ENCODE data around the gene XYLT2. TPM values are rescaled to one million over a fixed set of nuclear protein-coding genes. Genes with fewer than 3 reads are reported as not detected.
A peak's percentile ranks its signal among the peaks of the same experiment; 100 is the strongest.

Gene XYLT2
- total and polyA plus RNA-seq, 8 donors, result 52.7 to 166 (median 96.5) TPM

GRCh38 chr17:50373705-50374104 lies 27.8 kb downstream of the XYLT2 start:
- 80 to 87% (median 86%) methylated on average over 2 of the region's 2 CpGs for WGBS, 5 donors
- intact Hi-C loops (cut with DNase I; ENCODE audit: low total_unique reads), result no loop called here
- Histone ChIP-seq H3K4me1 (peaks cover 19 to 32% (median 22%) of the 10 kb centered on the region in 4 donors), H3K36me3 (peaks cover 13 to 24% (median 23%) of the 10 kb centered on the region in 4 donors), H3K9me3 (no peaks in the 10 kb centered on the region), H3K27ac (no peak overlapping the region), H3K27me3 (no peaks in the 10 kb centered on the region), H3K4me3 (peak overlapping the region in 1 of 4 donors; percentile 70)
- TF ChIP-seq POLR2A (IDR thresholded peaks at IDR 0.05) (no peak), POLR2AphosphoS5 (IDR thresholded peaks at IDR 0.05) (no peak), EP300 (IDR thresholded peaks at IDR 0.05) (no peak), CTCF (IDR thresholded peaks at IDR 0.05) (no peak)
- DNase-seq, result no peak

- no peak for TF ChIP-seq POLR2A (IDR thresholded peaks at IDR 0.05)
- no peak for TF ChIP-seq EP300 (IDR thresholded peaks at IDR 0.05)
- no peak for TF ChIP-seq POLR2AphosphoS5 (IDR thresholded peaks at IDR 0.05)
- TF ChIP-seq CTCF (IDR thresholded peaks at IDR 0.05), result no peak
- peaks cover 19 to 23% (median 21%) of the 10 kb centered on the region in 4 donors for H3K4me1 ChIP-seq
- WGBS, 5 donors, result 68 to 87% (median 76%) methylated on average over 5 of the region's 5 CpGs
- DNase-seq, result no peak
- H3K36me3 ChIP-seq, result peaks cover 0 to 20% (median 11%) of the 10 kb centered on the region in 4 donors
- intact Hi-C loops (cut with DNase I; ENCODE audit: low total_unique reads), result no loop called here
- no peak overlapping the region for H3K27ac ChIP-seq
- no peaks in the 10 kb centered on the region for H3K27me3 ChIP-seq
- no peak overlapping the region for H3K4me3 ChIP-seq
- H3K9me3 ChIP-seq, result no peaks in the 10 kb centered on the region
Measured at GRCh38 chr17:50375858-50376538, 30.1 kb downstream of the XYLT2 start.

GRCh38 chr17:50379351-50380132 lies 33.6 kb downstream of the XYLT2 start:
- Histone ChIP-seq H3K36me3 (peaks cover 35 to 55% (median 46%) of the 10 kb centered on the region in 4 donors), H3K27ac (no peak overlapping the region), H3K4me1 (peaks cover 0 to 5% (median 0%) of the 10 kb centered on the region in 4 donors), H3K27me3 (no peaks in the 10 kb centered on the region), H3K4me3 (no peak overlapping the region), H3K9me3 (no peaks in the 10 kb centered on the region)
- 88 to 94% (median 91%) methylated on average over 6 of the region's 6 CpGs for WGBS, 5 donors
- TF ChIP-seq EP300 (IDR thresholded peaks at IDR 0.05) (no peak), POLR2AphosphoS5 (IDR thresholded peaks at IDR 0.05) (no peak), POLR2A (IDR thresholded peaks at IDR 0.05) (no peak), CTCF (IDR thresholded peaks at IDR 0.05) (no peak)
- intact Hi-C loops (cut with DNase I; ENCODE audit: low total_unique reads), result no loop called here
- DNase-seq, result no peak

GRCh38 chr17:50380369-50381259 lies 34.7 kb downstream of the XYLT2 start:
- H3K36me3 ChIP-seq, result peaks cover 46 to 66% (median 57%) of the 10 kb centered on the region in 4 donors
- no peaks in the 10 kb centered on the region for H3K27me3 ChIP-seq
- no peak overlapping the region for H3K4me3 ChIP-seq
- TF ChIP-seq CTCF (IDR thresholded peaks at IDR 0.05) (no peak), POLR2AphosphoS5 (IDR thresholded peaks at IDR 0.05) (no peak), POLR2A (IDR thresholded peaks at IDR 0.05) (no peak), EP300 (IDR thresholded peaks at IDR 0.05) (no peak)
- WGBS, 5 donors, result 84 to 91% (median 87%) methylated on average over 11 to 13 of the region's 13 CpGs
- intact Hi-C loops (cut with DNase I; ENCODE audit: low total_unique reads), result no loop called here
- H3K9me3 ChIP-seq, result no peaks in the 10 kb centered on the region
- peaks cover 0 to 5% (median 0%) of the 10 kb centered on the region in 4 donors for H3K4me1 ChIP-seq
- DNase-seq, result no peak
- H3K27ac ChIP-seq, result no peak overlapping the region

Measured in stomach (tissue), 9 donors.